ENCODE results near the gene SLC25A22. TPM values are rescaled to one million over a fixed set of nuclear protein-coding genes. Genes with fewer than 3 reads are reported as not detected.

SLC25A22 gene
- total RNA-seq, 2 experiments from 2014 or later: 33.3 to 36.7 TPM

DNA sequence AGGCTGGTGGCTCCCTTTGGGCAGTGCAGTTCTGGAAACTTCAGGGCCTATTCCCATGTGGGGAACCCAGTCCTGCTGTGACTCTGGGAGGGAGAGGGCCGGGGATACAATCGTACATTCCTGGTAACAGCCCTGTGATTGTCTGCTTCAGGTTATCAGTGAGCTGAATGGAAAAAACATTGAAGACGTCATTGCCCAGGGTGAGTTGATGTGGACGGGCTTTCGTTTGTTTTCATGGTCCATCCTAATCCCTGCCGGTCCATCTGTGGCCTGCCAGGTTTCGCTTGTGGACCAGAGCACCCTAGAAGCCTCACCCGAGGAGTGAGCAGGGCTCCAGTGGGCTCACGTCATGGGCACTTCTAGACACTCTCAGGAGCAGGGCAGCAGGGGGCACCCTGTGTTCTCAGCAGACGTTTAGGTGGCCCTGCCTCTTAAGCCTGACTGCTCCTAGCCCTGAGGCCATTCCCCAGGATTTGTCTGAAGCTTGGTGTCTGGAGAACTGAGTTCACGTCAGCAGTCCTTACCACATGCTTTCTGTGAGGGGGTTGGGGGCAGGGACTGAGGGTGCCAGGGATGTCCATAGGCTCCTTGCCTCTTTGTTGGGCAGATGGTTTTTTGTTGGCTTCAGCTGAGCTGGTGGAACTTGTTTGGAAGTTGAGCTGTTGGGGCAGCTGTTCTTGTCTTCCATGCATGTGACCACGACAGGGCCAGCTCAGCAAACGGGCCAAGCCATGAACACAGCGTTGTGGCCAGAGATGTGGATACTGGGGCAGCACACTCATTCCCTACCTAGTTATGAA is 13.6 kb upstream of the SLC25A22 start:
- CTCF ChIA-PET: interaction anchor here (0.9 to 2.0 kb wide), 4 partner anchors 8 to 30 kb away, joined by 3 to 4 read pairs (median 3); partner anchors contain the start of gene POLR2L
- ATAC-seq (no peak), DNase-seq (no peak)
- intact Hi-C loops (cut with micrococcal nuclease): no loop called here
- H3K4me1 Mint-ChIP-seq (ENCODE audit: low read depth): peaks cover 28% of the 10 kb centered on the region
- POLR2A ChIA-PET: interaction anchor here (0.6 to 15.6 kb wide), 10 partner anchors 8 to 543 kb away, joined by 3 to 273 read pairs (median 6); partner anchors contain the start of genes CD151, CRACR2B, DEAF1 and GATD1
- no peaks in the 10 kb centered on the region for H3K27me3 Mint-ChIP-seq
- no peaks in the 10 kb centered on the region for H3K9me3 Mint-ChIP-seq
- H3K36me3 Mint-ChIP-seq (ENCODE audit: low read depth): peaks cover 44% of the 10 kb centered on the region
- TF ChIP-seq, protein P1, sequence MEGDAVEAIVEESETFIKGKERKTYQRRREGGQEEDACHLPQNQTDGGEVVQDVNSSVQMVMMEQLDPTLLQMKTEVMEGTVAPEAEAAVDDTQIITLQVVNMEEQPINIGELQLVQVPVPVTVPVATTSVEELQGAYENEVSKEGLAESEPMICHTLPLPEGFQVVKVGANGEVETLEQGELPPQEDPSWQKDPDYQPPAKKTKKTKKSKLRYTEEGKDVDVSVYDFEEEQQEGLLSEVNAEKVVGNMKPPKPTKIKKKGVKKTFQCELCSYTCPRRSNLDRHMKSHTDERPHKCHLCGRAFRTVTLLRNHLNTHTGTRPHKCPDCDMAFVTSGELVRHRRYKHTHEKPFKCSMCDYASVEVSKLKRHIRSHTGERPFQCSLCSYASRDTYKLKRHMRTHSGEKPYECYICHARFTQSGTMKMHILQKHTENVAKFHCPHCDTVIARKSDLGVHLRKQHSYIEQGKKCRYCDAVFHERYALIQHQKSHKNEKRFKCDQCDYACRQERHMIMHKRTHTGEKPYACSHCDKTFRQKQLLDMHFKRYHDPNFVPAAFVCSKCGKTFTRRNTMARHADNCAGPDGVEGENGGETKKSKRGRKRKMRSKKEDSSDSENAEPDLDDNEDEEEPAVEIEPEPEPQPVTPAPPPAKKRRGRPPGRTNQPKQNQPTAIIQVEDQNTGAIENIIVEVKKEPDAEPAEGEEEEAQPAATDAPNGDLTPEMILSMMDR (IDR thresholded peaks at IDR 0.05): no peak
- H3K27ac Mint-ChIP-seq: peak overlapping the region; percentile 87
- peak overlapping the region; percentile 87 for H3K4me3 Mint-ChIP-seq

DNA sequence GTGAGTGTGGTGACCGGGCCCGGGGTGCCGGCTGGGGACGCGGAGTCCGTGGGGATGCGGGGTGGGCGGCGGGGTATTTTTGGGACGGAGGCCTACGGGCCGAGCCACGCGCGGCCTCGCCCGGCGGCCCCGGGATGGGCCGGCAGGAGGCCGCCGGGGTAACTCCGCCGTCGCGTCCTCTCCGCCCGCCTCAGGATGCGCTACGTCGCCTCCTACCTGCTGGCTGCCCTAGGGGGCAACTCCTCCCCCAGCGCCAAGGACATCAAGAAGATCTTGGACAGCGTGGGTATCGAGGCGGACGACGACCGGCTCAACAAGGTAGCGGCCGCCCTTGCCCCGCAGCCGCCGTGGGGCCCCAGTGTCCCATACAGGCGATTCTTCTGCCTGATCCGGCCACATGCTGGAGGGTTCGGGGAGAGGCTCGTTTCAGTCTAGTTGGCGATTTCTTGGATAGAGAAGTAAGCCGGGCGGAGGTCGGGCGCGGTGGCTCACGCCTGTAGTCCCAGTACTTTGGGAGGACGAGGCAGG is 12.0 kb upstream of the SLC25A22 start:
- Mint-ChIP-seq H3K36me3 (ENCODE audit: low read depth) (peaks cover 39% of the 10 kb centered on the region), H3K27ac (peak overlapping the region; percentile 99), H3K4me1 (ENCODE audit: low read depth) (peaks cover 28% of the 10 kb centered on the region), H3K9me3 (no peaks in the 10 kb centered on the region), H3K27me3 (no peaks in the 10 kb centered on the region), H3K4me3 (peak overlapping the region; percentile 87)
- CTCF ChIA-PET: interaction anchor here (1.7 kb wide), 1 partner anchor 12 kb away, joined by 7 read pairs; the partner anchor contains the start of gene SLC25A22
- ATAC-seq (no peak), DNase-seq (no peak)
- intact Hi-C loops (cut with micrococcal nuclease): no loop called here
- TF ChIP-seq, protein P1 (IDR thresholded peaks at IDR 0.05): no peak
- POLR2A ChIA-PET: interaction anchor here (1.3 to 15.6 kb wide), 6 partner anchors 9 to 541 kb away, joined by 3 to 273 read pairs (median 16); partner anchors contain the start of genes CD151, CRACR2B, PNPLA2 and POLR2L

DNA sequence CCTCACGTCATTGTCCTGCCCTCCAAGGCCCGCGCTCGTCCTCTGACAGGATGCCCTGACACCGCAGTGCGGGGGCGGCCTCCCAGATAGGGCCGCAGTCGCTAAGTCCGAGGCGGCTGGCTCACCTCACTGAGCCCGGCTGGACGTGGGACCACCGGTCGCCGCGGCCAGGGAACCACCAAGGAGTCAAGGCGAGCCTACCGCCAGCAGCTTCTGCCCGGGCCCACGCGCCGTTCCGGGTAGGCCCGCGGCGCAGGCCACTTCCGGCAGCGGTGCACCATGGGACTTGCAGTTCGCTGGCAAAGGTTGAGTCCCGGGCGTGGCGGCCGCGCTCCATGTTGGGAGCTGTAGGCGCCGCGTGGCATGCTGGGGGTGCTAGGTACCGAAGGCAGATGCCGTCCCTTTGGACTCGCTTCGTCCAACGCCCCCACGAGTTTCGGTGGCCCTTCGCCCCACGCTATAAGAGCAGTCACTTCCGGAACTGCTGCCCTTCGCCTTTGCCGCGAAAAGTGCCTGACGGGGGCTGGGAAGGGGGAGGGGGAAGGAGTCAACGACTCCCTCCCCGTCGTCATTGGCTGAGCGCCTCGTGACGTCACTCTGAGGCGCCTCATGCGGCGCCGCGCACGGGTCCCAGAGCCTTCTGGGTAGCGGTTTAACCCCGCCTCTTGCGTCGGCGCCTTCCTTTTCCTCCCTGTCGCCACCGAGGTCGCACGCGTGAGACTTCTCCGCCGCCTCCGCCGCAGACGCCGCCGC is 11.4 kb upstream of the SLC25A22 start, which contains the start of gene RPLP2:
Gene RPLP2, plus strand, starts transcription at position 681 of the 753 bp plus-strand sequence. CDS start 268 bp downstream, outside the sequence.
- DNase-seq (peak; percentile 99), ATAC-seq (peak; percentile 79)
- ChIA-PET CTCF (interaction anchor here (0.9 to 1.7 kb wide), 3 partner anchors 9 to 13 kb away, joined by 3 to 7 read pairs (median 3); partner anchors contain the start of genes PNPLA2 and SLC25A22), POLR2A (interaction anchor here (1.3 to 15.6 kb wide), 7 partner anchors 10 to 33 kb away, joined by 4 to 273 read pairs (median 9); partner anchors contain the start of genes CD151, CRACR2B, PNPLA2 and POLR2L)
- H3K27ac Mint-ChIP-seq: peak within 1 kb of the TSS; percentile 99
- H3K9me3 Mint-ChIP-seq: no peaks in the 10 kb centered on the region
- intact Hi-C loops (cut with micrococcal nuclease): no loop called here
- H3K4me3 Mint-ChIP-seq: peak within 1 kb of the TSS; percentile 87
- peaks cover 28% of the 10 kb centered on the region for H3K4me1 Mint-ChIP-seq (ENCODE audit: low read depth)
- peaks cover 39% of the 10 kb centered on the region for H3K36me3 Mint-ChIP-seq (ENCODE audit: low read depth)
- TF ChIP-seq, protein P1 (IDR thresholded peaks at IDR 0.05): no peak
- no peaks in the 10 kb centered on the region for H3K27me3 Mint-ChIP-seq

DNA sequence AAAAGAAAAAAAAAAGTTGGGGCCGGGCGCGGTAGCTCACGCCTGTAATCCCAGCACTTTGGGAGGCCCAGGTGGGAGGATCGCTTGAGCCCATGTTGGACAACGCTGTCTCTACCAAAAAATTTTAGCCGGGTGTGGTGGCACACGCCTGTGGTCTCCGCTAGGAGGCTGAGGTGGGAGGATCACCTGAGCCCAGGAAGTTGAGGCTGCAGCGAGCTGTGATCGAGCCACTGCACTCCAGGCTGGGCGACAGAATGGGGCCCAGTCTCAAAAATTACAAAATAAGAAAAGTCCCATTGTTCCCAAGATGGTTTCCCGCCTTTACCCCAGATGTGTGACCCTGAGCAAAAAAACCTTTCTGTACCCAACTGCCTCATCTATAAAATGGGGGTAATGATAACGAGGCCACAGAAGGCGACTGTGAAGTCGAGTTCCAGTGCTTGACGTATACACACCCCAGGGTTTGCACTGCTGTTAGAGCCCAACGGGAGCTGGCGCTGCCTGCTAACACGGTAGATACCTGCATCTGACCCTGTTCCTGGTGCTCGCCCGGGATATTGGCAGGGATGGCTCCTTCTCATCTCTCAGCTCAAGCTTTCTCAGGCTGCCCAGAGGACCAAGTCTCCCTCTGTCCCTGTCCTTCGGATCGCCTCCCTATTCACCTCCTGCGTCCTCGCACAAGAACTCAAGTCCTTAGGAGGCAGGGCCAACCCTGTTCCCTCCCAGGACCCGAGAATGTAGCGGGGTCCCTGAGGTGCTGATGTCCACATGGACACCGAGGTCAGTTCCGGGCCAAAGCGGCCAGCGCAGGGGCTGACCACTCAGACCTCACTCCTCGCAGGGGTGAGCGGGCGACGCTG is 10.6 kb upstream of the SLC25A22 start:
- intact Hi-C loops (cut with micrococcal nuclease): no loop called here
- peak overlapping the region; percentile 87 for H3K4me3 Mint-ChIP-seq
- no peaks in the 10 kb centered on the region for H3K9me3 Mint-ChIP-seq
- POLR2A ChIA-PET: interaction anchor here (1.0 to 15.6 kb wide), 7 partner anchors 9 to 32 kb away, joined by 3 to 273 read pairs (median 9); partner anchors contain the start of genes CD151, CEND1, CRACR2B and PNPLA2
- DNase-seq: peak; percentile 58
- no peaks in the 10 kb centered on the region for H3K27me3 Mint-ChIP-seq
- TF ChIP-seq, protein P1 (IDR thresholded peaks at IDR 0.05): peak; percentile 16
- H3K27ac Mint-ChIP-seq: peak overlapping the region; percentile 99
- H3K4me1 Mint-ChIP-seq (ENCODE audit: low read depth): peaks cover 28% of the 10 kb centered on the region
- no peak for ATAC-seq
- peaks cover 37% of the 10 kb centered on the region for H3K36me3 Mint-ChIP-seq (ENCODE audit: low read depth)
- CTCF ChIA-PET: interaction anchor here (0.9 to 1.7 kb wide), 4 partner anchors 10 to 83 kb away, joined by 3 to 7 read pairs (median 3); partner anchors contain the start of genes PNPLA2 and SLC25A22

Data from activated CD8-positive, alpha-beta T cell treated with anti-CD3 and anti-CD28 coated beads for 36 hours (primary cell).